Esophagus mucosa (tissue), 1 donor: ENCODE results near the gene EEA1. TPM values are rescaled to one million over a fixed set of nuclear protein-coding genes. Genes with fewer than 3 reads are reported as not detected.

ENCODE experiments used
- ATAC-seq: fragments of 200-7000 bp; cut with Tn5 transposase; one replicate; pipeline ENCODE4 v1.9.1; 2020
- total RNA-seq: library from RNA; stranded (reverse); gene quantifications from one replicate; pipeline ENCODE4 v1.2.4, GENCODE V29; 2023
- donor health status: DM: yes; HTN: yes; CAD: no.

EEA1 gene
- total RNA-seq, 1 donor from 2014 or later, result 35.1 TPM

- peak; percentile 29 for ATAC-seq
Measured at GRCh38 chr12:92938018-92938417, 8.9 kb upstream of the EEA1 start.

DNA sequence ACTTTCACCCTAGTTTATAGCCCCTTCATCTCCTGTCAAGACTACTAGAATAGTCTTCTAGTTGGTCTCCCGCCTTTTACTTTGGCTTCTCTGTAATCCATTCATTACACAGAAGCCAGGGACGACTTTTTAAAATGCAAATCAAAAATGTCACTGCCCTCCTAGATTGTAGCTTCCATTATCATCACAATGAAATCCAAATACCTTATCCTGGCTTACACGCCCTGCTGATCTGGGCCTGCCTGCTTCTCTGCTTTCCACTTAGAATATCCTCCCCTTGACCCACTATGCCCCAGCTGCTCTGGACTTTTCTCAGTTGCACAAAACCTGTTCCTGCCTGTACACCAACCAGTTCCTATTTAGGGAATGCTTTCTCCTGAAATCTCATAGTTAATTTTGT is 4.5 kb upstream of the EEA1 start:
- no peak for ATAC-seq

DNA sequence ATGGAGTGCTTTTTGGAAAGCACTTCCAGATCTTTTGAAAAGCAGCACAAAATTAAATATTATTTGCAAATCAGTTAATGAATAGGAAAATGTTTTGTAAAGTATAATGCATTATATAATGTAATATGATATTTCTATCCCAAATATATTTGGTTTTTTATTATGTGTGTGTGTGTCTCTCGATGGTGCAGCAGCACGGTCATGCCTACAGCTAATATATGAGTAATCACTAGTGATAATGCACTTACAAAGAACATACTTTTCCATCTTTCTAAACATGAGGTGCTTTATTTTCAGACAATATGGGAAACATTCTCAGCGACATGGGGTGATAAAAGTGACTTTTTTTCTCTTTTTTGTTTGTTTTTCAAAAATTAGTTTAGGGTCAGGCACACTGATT is 1.3 kb upstream of the EEA1 start:
- no peak for ATAC-seq

DNA sequence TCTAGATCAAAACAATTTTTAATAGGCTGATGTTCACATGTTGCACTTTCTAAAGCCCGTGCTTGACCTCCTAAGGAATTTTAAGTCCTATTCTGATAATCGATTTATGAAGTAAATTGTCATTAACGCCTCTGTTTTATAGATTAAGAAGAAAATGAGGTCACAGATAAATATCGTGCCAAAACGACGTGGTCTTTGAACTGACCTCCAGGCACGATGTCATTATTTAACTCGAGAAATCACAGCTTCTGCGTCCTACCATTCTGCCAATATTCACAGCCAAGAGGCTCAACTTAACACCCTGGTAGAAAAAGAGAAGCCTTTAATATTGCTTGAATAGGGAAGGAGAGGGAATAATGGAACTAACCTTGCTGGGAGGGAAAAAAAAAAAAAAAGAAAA is 888 bp upstream of the EEA1 start:
- no peak for ATAC-seq

GRCh38 chr12:92928421-92928961 is 604 bp downstream of the EEA1 start:
- ATAC-seq, result peak; percentile 43

GRCh38 chr12:92927436-92928281 is 1.4 kb downstream of the EEA1 start:
- ATAC-seq, result no peak

DNA sequence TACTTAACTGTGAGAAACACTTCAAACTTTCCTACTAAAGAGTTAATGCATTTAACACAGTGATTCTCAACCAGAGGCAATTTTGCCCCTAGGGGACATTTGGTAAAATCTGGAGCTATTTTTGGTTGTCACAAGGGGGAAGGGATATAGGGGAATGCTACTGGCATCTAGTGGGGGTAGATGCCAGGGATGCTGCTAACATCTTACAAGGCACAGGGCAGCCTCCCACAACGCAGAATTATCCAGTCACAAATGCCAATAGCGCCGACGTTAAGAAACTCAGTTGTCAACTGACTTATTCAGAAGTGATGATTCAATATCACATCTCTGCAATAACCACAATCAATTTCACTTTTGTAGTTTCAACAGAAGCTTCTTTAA is 2.0 kb downstream of the EEA1 start:
- ATAC-seq, result no peak

DNA sequence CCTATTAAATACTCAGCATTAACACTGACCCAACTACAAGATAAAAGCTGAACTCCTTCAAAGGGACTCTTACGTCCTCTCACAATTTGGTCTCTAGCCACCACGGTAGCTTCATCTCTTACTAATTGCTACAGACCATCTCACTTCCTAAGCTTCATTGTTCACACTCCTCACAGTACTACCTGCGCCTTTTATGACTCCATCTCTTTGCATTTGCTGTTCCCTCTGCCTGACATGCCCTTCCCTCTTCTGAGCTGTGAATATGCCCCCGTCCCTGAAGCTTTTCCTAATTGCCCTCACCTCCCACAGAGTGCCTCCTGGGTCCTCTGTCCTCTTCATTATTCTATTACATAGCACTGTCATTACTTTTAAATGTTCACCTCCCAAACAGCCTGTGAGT is 2.5 kb downstream of the EEA1 start:
- ATAC-seq, result no peak

GRCh38 chr12:92921877-92922276 is 7.2 kb downstream of the EEA1 start:
- no peak for ATAC-seq

DNA sequence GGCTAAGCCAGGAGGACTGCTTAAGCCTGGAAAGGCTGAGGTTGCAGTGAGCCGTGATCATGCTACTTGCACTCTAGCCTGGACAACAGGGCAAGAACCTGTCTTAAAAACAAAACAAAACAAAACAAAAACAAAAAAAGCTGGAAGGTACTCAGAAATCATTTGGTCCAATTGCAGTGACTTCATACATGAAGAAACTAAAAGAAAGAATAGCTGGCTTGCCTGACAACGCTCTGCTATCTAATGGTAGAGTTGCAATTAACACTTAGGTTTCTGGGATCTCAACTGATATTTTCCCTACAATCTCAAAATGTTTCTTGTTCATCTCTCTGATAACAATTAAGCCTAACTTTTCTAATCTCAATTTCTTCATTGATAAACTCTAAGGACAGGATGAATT is 13.7 kb downstream of the EEA1 start:
- no peak for ATAC-seq

DNA sequence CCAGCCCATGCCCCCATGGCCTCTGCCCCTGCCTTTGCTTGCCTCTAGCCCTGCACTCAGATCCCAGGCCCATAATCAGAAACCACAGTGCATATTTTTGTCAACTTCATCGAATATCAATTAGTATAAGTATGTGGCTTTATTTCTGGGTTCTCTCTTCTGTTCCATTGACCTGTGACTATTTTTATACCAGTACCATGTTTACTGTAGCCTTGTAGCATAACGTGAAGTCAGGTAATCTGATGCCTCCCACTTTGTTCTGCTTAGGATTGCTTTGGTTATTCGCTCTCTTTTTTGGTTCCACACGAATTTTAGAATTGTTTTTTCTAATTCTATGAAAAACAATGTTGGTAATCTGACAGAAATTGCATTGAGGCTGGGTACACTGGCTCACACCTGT is 14.9 kb downstream of the EEA1 start:
- no peak for ATAC-seq

DNA sequence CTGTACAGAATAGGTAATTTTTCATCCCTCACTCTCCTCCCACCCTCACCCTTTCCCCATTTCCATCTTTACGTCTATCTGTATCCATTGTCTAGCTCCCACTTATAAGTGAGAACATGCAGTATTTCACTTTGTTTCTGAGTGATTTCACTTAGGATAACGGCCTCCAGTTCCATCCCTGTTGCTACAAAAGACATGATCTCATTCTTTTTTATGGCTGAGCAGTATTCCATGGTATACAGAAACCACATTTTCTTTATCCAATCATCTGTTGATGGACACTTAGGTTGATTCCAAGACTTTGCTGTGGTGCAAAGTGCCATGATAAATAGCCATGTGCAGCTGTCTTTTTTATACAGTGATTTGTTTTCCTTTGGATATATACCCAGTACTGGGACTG is 16.4 kb downstream of the EEA1 start:
- ATAC-seq, result no peak

- ATAC-seq, result peak; percentile 100
Measured at GRCh38 chr12:92912052-92912451, 17.0 kb downstream of the EEA1 start.

- ATAC-seq, result no peak
Measured at GRCh38 chr12:92911339-92911738, 17.8 kb downstream of the EEA1 start.

GRCh38 chr12:92908108-92908507 is 21.0 kb downstream of the EEA1 start:
- ATAC-seq, result no peak

DNA sequence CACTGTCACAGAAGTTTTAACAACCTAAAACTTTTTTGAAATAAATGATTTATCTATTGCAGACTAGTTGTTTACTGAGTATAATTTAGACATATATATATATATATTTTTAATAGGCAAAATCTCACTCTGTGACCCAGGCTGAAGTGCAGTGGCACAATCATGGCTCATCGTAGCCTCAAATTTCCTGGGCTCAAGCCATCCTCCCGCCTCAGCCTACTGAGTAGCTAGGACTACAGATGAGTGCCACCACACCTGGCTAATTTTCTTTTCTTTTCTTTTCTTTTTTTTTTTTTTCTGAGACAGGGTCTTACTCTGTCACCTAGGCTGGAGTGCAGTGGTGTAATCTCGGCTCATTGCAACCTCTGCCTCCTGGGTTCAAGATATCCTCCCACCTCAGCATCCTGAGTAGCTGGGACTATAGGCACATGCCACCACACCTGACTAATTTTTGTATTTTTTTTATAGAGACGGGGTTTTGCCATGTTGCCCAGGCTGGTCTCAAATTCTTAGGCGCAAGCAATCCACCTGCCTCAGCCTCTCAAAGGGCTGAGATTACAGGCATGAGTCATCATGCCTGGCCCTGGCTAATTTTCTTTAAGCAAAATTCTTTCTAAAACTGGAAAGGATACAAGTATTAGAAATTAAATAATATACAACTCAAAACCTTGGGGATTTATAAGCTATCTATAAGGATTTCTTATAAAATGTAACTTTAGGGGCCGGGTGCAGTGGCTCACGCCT is 23.1 kb downstream of the EEA1 start:
- ATAC-seq, result no peak

- no peak for ATAC-seq
Measured at GRCh38 chr12:92905258-92905810, 23.8 kb downstream of the EEA1 start.

DNA sequence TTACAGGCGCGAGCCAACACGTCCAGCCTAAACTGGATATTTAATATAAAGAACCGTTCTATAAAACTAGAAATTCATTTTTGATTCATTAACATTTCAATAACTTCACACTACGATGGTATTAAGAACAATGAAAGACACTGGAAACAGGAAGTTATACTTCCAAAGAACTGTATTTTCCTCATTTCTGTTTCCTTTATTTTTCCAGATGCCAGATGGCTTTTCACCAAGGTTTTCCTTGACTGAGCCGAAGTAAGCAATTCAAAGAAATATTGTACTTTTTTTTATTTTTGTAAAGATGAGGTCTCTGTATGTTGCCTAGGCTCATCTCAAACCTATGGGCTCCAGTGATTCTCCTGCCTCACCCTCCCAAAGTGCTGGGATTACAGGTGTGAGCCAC is 28.2 kb downstream of the EEA1 start:
- ATAC-seq, result no peak

DNA sequence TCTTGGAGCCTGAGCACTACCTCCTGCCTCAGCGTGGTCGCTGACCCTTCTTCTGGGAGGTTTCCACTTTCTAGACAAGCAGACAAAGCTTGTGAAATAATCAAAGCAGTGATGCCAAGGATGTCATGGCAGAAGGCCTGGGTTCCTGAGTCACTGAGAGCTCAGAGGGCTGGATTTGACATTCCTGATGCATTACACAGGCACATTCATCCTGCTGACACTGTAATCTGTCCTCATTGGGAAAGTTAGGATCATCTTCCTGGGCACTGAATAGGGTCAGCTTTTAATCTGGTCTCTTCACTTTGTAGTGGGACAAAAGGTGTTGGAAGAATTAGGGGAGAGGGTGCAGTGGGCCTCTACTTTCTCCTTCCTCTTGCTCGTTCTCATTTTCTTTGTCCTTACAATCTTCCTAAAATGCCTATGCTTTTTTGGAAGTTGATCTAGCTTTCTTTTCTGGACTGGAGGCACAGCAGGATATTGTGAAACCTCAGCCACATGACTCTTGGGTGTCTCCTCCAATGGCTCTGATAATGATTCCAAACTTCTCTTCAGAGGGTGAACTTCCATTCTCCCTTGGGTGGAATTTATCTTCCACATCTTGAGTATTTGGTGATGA is 29.6 kb downstream of the EEA1 start:
- ATAC-seq, result peak; percentile 99

DNA sequence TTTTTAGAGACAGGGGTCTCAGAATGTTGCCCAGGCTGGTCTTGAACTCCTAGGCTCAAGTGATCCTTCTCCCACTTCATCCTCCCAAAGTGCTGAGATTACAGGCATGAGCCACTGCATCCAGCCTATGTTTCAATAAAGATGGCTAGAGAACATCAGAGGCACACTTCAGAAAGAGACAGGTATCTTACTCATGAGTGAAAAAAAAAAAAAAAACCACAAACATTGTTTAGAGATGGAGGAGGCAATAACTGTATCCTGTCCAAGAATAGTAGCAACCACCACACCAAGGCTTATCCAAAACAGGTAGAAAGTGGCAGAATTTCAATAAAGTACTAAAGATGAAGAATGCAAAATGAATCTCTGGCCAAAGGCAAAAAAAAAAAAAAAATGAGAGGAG is 30.3 kb downstream of the EEA1 start:
- ATAC-seq, result no peak

DNA sequence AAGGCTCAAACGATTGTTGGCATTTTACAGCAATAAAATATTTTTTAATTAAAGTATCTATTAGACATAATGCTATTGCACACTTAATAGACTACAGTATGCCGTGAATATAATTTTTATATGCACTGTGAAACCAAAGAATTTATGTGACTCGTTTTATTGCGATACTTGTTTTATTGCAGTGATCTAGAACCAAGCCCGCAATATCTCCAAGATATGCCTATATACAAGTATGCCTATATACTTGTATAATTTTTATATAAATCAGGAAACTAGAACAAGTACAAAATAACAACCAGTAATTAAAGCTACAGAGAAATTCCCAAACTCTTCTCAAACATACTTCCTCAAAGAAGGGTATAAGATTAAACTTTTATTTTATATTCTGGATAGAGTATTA is 31.3 kb downstream of the EEA1 start:
- no peak for ATAC-seq

DNA sequence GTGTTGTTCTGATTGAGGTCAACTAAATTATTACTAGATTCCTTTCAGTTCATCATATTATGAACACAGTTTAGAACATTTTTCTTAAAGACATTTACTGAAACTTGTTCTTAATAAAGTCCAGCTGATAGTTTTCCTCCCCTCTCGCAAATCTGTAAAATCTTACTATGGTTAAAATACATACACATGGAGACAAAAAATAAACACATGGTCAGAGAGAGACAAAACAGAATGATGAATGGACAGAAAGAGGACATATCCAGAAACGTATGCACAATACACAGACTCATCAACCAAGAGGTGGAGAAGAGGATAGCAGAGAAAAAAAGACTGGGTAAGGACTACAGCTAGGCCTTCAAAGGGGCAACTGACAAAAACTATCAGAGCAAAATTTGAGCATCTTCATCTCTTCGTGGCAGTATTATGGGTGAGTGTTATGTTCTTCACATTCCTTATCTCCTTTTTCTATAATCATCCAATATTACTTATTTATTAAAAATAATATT is 38.4 kb downstream of the EEA1 start:
- no peak for ATAC-seq

- no peak for ATAC-seq
Measured at GRCh38 chr12:92886131-92886530, 43.0 kb downstream of the EEA1 start.
